HepG2 (cell line): Measurements from ENCODE around the gene ADAMTS13. TPM values are rescaled to one million over a fixed set of nuclear protein-coding genes. Genes with fewer than 3 reads are reported as not detected.

Experiments used
- ARID5B ChIP-seq: IDR thresholded peaks from 2 replicates; pipeline ENCODE4 v1.4.0; 2020; ENCODE audit warnings: mild to moderate bottlenecking, missing genetic modification reagents
- ELF1 ChIP-seq: sonication (generic); formaldehyde crosslinking; IDR thresholded peaks from 2 replicates; pipeline ENCODE4 v1.4.0; 2020; ENCODE audit warnings: missing genetic modification reagents
- GRHL1 ChIP-seq: sonication (generic); formaldehyde crosslinking; conservative IDR thresholded peaks from 2 replicates; pipeline ENCODE4 v1.8.0; 2022; ENCODE audit warnings: missing genetic modification reagents
- ISL2 ChIP-seq: sonication (generic); formaldehyde crosslinking; IDR thresholded peaks from 2 replicates; pipeline ENCODE4 v1.5.0; 2020; ENCODE audit warnings: missing genetic modification reagents
- KDM3A ChIP-seq: IDR thresholded peaks from 2 replicates; pipeline ENCODE4 v1.6.1; 2018; ENCODE audit warnings: low read depth, missing compliant biosample characterization
- MXI1 ChIP-seq: IDR thresholded peaks from 3 replicates; pipeline ENCODE4 v1.6.1; 2012; ENCODE audit warnings: low read depth, low read length, inconsistent platforms, borderline replicate concordance
- NKX3-1 ChIP-seq: sonication (generic); formaldehyde crosslinking; IDR thresholded peaks from 2 replicates; pipeline ENCODE4 v1.5.0; 2020; ENCODE audit warnings: missing genetic modification reagents
- NR2C2 ChIP-seq: sonication (generic); formaldehyde crosslinking; IDR thresholded peaks from 2 replicates; pipeline ENCODE4 v1.4.0; 2020; ENCODE audit warnings: missing genetic modification reagents, mild to moderate bottlenecking, moderate library complexity, borderline replicate concordance
- SMAD3 ChIP-seq: sonication (generic); formaldehyde crosslinking; IDR thresholded peaks from 2 replicates; pipeline ENCODE4 v1.4.0; 2020; ENCODE audit warnings: missing genetic modification reagents
- SNAI1 ChIP-seq: sonication (generic); formaldehyde crosslinking; IDR thresholded peaks from 2 replicates; pipeline ENCODE4 v1.5.0; 2020; ENCODE audit warnings: mild to moderate bottlenecking, missing genetic modification reagents, borderline replicate concordance
- SP4 ChIP-seq: sonication (generic); formaldehyde crosslinking; IDR thresholded peaks from 2 replicates; pipeline ENCODE4 v1.8.1; 2023; ENCODE audit warnings: mild to moderate bottlenecking, missing genetic modification reagents
- TCF12 ChIP-seq, 2 experiments: fragments of 450-650 bp in 1 of 2; sonication (generic) in 1 of 2; formaldehyde crosslinking in 1 of 2; IDR thresholded peaks; 2 replicates each; pipeline versions ENCODE4 v1.6.1 to v1.8.0; 2017 to 2022; ENCODE audit warnings: antibody characterized with exemption in 1 of 2, mild to moderate bottlenecking in 1 of 2, missing genetic modification reagents in 1 of 2, moderate library complexity in 1 of 2
- THAP7 ChIP-seq: sonication (generic); formaldehyde crosslinking; IDR thresholded peaks from 2 replicates; pipeline ENCODE4 v1.8.1; 2023; ENCODE audit warnings: mild to moderate bottlenecking, missing genetic modification reagents
- ZBTB33 ChIP-seq: sonication (generic); formaldehyde crosslinking; IDR thresholded peaks from 2 replicates; pipeline ENCODE4 v1.4.0; 2020; ENCODE audit warnings: missing genetic modification reagents
- ZFP36 ChIP-seq: fragments of 150-350 bp; IDR thresholded peaks from 2 replicates; pipeline ENCODE4 v1.6.1; 2018; ENCODE audit warnings: borderline replicate concordance, low read length, low read depth; ENCODE audit not compliant: partially characterized antibody
- ZNF234 ChIP-seq: sonication (generic); formaldehyde crosslinking; conservative IDR thresholded peaks from 2 replicates; pipeline ENCODE4 v1.5.1; 2020; ENCODE audit warnings: mild to moderate bottlenecking, missing genetic modification reagents
- ZNF253 ChIP-seq: sonication (generic); formaldehyde crosslinking; IDR thresholded peaks from 2 replicates; pipeline ENCODE4 v1.8.0; 2022; ENCODE audit warnings: mild to moderate bottlenecking, missing genetic modification reagents, borderline replicate concordance
- ZNF33A ChIP-seq: sonication (generic); formaldehyde crosslinking; IDR thresholded peaks from 2 replicates; pipeline ENCODE4 v1.5.1; 2020; ENCODE audit warnings: missing genetic modification reagents, mild to moderate bottlenecking, moderate library complexity, borderline replicate concordance
- ZNF510 ChIP-seq: sonication (generic); formaldehyde crosslinking; IDR thresholded peaks from 2 replicates; pipeline ENCODE4 v1.4.0; 2020; ENCODE audit warnings: low read depth, mild to moderate bottlenecking, missing genetic modification reagents
- ZNF781 ChIP-seq: sonication (generic); formaldehyde crosslinking; IDR thresholded peaks from 2 replicates; pipeline ENCODE4 v1.5.1; 2020; ENCODE audit warnings: borderline replicate concordance, mild to moderate bottlenecking, missing genetic modification reagents; ENCODE audit errors: not compliant biosample characterization
- ZNF816 ChIP-seq: sonication (generic); formaldehyde crosslinking; IDR thresholded peaks from 2 replicates; pipeline ENCODE4 v1.8.0; 2022; ENCODE audit warnings: missing genetic modification reagents, mild to moderate bottlenecking, borderline replicate concordance
- ZSCAN20 ChIP-seq: sonication (generic); formaldehyde crosslinking; IDR thresholded peaks from 2 replicates; pipeline ENCODE4 v1.4.0; 2020; ENCODE audit warnings: missing genetic modification reagents, mild to moderate bottlenecking, borderline replicate concordance
- polyA plus RNA-seq, 8 experiments: library from polyadenylated mRNA; depleted of rRNA in 3 of 8; stranded (reverse) in 7 of 8; unstranded in 1 of 8; fragments of >200 nt; fragmentation: Illumina TruSeq in 4 of 8; extraction: Trizol in 4 of 8; gene quantifications; 2 replicates each; pipeline versions ENCODE4 v1.2.1 to v1.2.3, GENCODE V29; 2011 to 2016; ENCODE audit warnings: low read depth in 4 of 8, missing spikeins in 1 of 8, mixed read lengths in 1 of 8; ENCODE audit not compliant: insufficient read depth in 1 of 8
- total RNA-seq, 5 experiments: library from RNA; depleted of rRNA; stranded (reverse); fragments of >200 nt; fragmentation: Illumina TruSeq; extraction: Trizol; gene quantifications; 2 replicates each; pipeline ENCODE4 v1.2.3, GENCODE V29; 2016; ENCODE audit warnings: low read depth in 1 of 5

ADAMTS13 gene
- total and polyA plus RNA-seq, 2 of the 13 experiments (the other 11 are each of a cell fraction or from before 2014, with no cell fraction given) = 0.91 to 4.5 TPM

- TF ChIP-seq ARID5B (peak; percentile 87), ZNF33A (no peak), NKX3-1 (peak; percentile 96), ZNF816 (0 out of 2 replicates have a peak, but pooled peaks have one; percentile 22), ZBTB33 (no peak), ISL2 (CRISPR knock-in tag) (peak; percentile 71), THAP7 (CRISPR knock-in tag) (no peak), SMAD3 (CRISPR knock-in tag) (peak; percentile 67; the same call in 1 of the 2 replicates), KDM3A (peak; percentile 72; the same call in 1 of the 2 replicates), ELF1 (CRISPR knock-in tag) (peak; percentile 34; the same call in 1 of the 2 replicates), ZSCAN20 (CRISPR knock-in tag) (peak; percentile 81; the same call in 1 of the 2 replicates), SP4 (CRISPR knock-in tag) (no peak), ZFP36 (no peak), ZNF234 (CRISPR knock-in tag) (no peak), ZNF253 (CRISPR knock-in tag) (no peak), ZNF781 (peak; percentile 82), SNAI1 (CRISPR knock-in tag) (no peak), ZNF510 (no peak), TCF12 (IDR thresholded peaks at IDR 0.05) (no peak), TCF12 (CRISPR knock-in tag; IDR thresholded peaks at IDR 0.05) (no peak), MXI1 (0 out of 3 replicates have a peak, but pooled peaks have one; percentile 41), GRHL1 (CRISPR knock-in tag) (no peak), NR2C2 (CRISPR knock-in tag) (peak; percentile 84)
Observed at GRCh38 chr9:133506653-133507038, 84.5 kb downstream of the ADAMTS13 start (continued).
